Right atrium auricular region (tissue), 2 donors: Measurements from ENCODE around the gene PPP2R5D. TPM values are rescaled to one million over a fixed set of nuclear protein-coding genes. Genes with fewer than 3 reads are reported as not detected.

ENCODE experiments used
- DNase-seq: peaks from one replicate; pipeline ENCODE4 v3.0.0-alpha.2; 2019; ENCODE audit warnings: low spot score
- H3K27ac ChIP-seq, 2 donors: fragments of 200-600 bp; sonication (generic); 1 replicate in 1 of 2; 2 replicates in 1 of 2; pipeline ENCODE4 v1.5.1; 2016 to 2019
- H3K27me3 ChIP-seq, 2 donors: fragments of 200-600 bp; sonication (generic); one replicate each; pipeline versions ENCODE4 v1.5.1 to v1.6.0; 2017 to 2019
- H3K36me3 ChIP-seq: fragments of 200-600 bp; sonication (generic); one replicate; pipeline ENCODE4 v1.5.1; 2016
- H3K4me1 ChIP-seq, 2 donors: fragments of 200-600 bp; sonication (generic); one replicate each; pipeline versions ENCODE4 v1.5.1 to v1.6.0; 2017 to 2019
- H3K4me3 ChIP-seq, 2 donors: fragments of 200-600 bp; sonication (generic); 1 replicate in 1 of 2; 2 replicates in 1 of 2; pipeline ENCODE4 v1.5.1; 2017 to 2019; ENCODE audit warnings: mild to moderate bottlenecking in 1 of 2, moderate library complexity in 1 of 2
- H3K9me3 ChIP-seq, 2 donors: fragments of 200-600 bp; sonication (generic); one replicate each; pipeline ENCODE4 v1.5.1; 2019
- CTCF ChIP-seq, 2 donors: fragments of 200-600 bp; sonication (generic); IDR thresholded peaks; one replicate each; pipeline ENCODE4 v1.5.1; 2019; ENCODE audit warnings: antibody characterized with exemption in 2 of 2
- total RNA-seq, 2 donors: library from RNA; depleted of rRNA; stranded (reverse); fragments of >200 nt; gene quantifications; one replicate each; pipeline ENCODE4 v1.1.0, GENCODE V29; 2016

The PPP2R5D gene
- total RNA-seq, 2 donors from 2014 or later, result 32.8 to 41.1 TPM

DNA sequence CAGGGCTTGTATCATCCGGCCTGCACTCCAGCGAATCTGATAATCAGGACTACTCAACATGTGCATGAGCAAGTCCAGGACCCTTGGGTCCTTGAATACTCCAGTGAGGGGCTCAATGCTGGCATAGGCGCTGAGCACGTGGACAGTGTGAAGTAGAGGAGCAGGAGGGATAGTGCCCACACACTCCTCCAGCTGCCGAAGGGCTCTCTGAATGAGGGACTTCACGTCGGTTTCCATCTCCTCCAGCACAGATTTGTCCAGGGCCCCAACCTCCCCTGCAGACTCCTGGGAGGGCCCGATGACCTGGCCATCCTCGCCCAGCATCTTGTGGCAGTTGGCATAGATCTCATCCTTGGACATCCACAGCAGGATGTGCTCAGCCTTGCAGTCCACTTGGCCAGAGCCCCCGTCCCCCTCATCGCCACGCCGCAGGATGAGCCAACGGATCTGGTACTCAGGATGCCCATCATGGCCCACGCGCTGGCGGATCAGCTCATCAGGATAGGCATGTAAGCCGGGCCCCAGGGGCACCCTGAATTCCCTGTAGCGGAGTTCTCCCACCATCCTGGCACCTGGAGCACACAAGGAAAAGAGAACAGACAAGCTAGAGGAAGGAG is 68.0 kb downstream of the PPP2R5D start:
- H3K27me3 ChIP-seq, result no peaks in the 10 kb centered on the region
- peaks cover 40% of the 10 kb centered on the region for H3K36me3 ChIP-seq
- TF ChIP-seq CTCF (IDR thresholded peaks at IDR 0.05), result no peak
- peak overlapping the region; percentile 92 to 96 for H3K27ac ChIP-seq
- peaks cover 0 to 23% of the 10 kb centered on the region in 2 donors for H3K4me1 ChIP-seq
- no peak for DNase-seq
- H3K4me3 ChIP-seq, result no peak overlapping the region
- H3K9me3 ChIP-seq, result no peaks in the 10 kb centered on the region

GRCh38 chr6:43052842-43053544 is 68.6 kb downstream of the PPP2R5D start:
- H3K27ac ChIP-seq, result peak overlapping the region; percentile 92 to 96
- DNase-seq, result no peak
- H3K4me1 ChIP-seq, result peaks cover 0 to 29% of the 10 kb centered on the region in 2 donors
- H3K27me3 ChIP-seq, result no peaks in the 10 kb centered on the region
- H3K9me3 ChIP-seq, result no peaks in the 10 kb centered on the region
- peak overlapping the region; percentile 69 to 71 for H3K4me3 ChIP-seq
- H3K36me3 ChIP-seq, result peaks cover 42% of the 10 kb centered on the region
- TF ChIP-seq CTCF (IDR thresholded peaks at IDR 0.05), result no peak

DNA sequence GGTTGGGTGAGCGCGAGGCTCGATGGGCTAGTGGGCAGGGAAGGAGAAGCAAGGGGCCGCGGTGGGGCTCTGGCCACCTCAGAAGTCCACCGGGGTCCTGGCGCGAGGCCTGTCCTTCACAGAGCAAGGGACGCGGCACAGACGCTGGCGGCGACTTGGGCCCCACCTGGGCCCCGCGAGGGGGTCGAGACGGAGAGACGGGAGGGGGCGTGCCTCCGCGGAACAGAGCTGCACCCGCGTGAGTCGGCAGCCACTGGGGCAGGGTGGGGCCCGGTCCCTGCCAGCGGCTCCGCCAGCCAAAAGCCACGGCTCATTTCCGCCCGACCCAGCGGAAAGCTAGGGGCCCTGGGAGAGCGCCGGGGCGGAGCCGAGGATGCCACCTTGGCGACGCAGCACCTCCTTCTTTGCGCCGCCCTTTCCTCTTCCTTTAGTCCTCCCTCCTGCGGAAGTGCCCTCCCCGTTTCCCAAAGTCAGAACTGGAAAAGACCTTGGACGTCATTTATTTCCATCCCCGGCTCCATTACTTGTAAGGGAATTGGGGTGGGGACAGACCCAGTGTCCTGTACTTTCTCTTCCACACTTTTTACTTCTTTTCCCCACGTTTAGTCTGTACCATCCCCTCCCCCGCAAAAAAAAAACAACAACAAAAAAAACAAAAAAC is 69.3 kb downstream of the PPP2R5D start, which contains the start of gene CUL7:
Gene CUL7 (minus strand): TSS at position 307 of the 661 bp plus-strand sequence. CDS start 1,063 bp downstream, outside the sequence.
- Histone ChIP-seq H3K27me3 (no peaks in the 10 kb centered on the region), H3K9me3 (no peaks in the 10 kb centered on the region), H3K27ac (peak within 1 kb of the TSS; percentile 92 to 96), H3K4me3 (peak within 1 kb of the TSS; percentile 69 to 71), H3K4me1 (peaks cover 0 to 36% of the 10 kb centered on the region in 2 donors), H3K36me3 (peaks cover 39% of the 10 kb centered on the region)
- peak; percentile 93 for DNase-seq
- peak in 1 of 2 donors; percentile 38 for TF ChIP-seq CTCF (IDR thresholded peaks at IDR 0.05)

GRCh38 chr6:43054206-43054943 is 70.0 kb downstream of the PPP2R5D start:
- Histone ChIP-seq H3K36me3 (peaks cover 35% of the 10 kb centered on the region), H3K27ac (peak overlapping the region; percentile 92 to 96), H3K27me3 (no peaks in the 10 kb centered on the region), H3K9me3 (no peaks in the 10 kb centered on the region), H3K4me3 (peak overlapping the region; percentile 69 to 71), H3K4me1 (peaks cover 0 to 38% of the 10 kb centered on the region in 2 donors)
- DNase-seq, result no peak
- TF ChIP-seq CTCF (IDR thresholded peaks at IDR 0.05), result no peak

DNA sequence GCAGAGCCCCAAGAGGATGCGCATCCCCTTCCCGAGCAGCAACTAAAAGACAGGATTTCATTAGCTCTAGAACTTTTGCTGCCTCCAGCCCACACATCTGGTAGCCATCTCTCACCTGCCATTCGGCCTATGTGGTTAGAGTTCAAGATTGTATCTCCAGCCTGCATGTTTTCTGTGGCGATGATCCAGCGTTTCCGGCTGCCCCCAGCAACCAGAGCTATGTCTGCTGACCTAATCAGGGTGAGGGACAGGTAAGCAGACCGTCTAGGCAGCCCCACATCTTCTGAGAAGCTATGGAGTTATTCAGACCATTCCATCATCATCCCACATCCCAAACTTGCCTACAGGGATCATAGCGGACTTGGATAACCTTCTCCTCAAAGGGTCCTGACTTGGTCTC is 71.6 kb downstream of the PPP2R5D start:
- DNase-seq, result no peak
- Histone ChIP-seq H3K4me3 (no peak overlapping the region), H3K4me1 (peaks cover 0 to 48% of the 10 kb centered on the region in 2 donors), H3K27ac (no peak overlapping the region), H3K36me3 (peaks cover 29% of the 10 kb centered on the region), H3K27me3 (no peaks in the 10 kb centered on the region), H3K9me3 (no peaks in the 10 kb centered on the region)
- TF ChIP-seq CTCF (IDR thresholded peaks at IDR 0.05), result no peak
